Stimulated activated naive CD8-positive, alpha-beta T cell treated with anti-CD3 and anti-CD28 coated beads, Interleukin-15, amount 100 ng/mL, for 72 hours (primary cell): Measurements from ENCODE around the gene VCX2.
"Not testable (repeated sequence)": the region's sequence is repeated elsewhere in the genome, so short reads cannot be mapped to it uniquely, and the experiment has no call there.

Source experiments
- ATAC-seq: fragments of 150-1000 bp; cut with Tn5 transposase; 2 replicates; pipeline ENCODE4 v1.10.0; 2021; ENCODE audit warnings: mild to moderate bottlenecking, moderate library complexity
- DNase-seq, 2 donors: peaks; one replicate each; pipeline ENCODE4 v3.0.0; 2021 to 2022
- H3K27ac Mint-ChIP-seq, 2 donors: one replicate each; pipeline ENCODE4 v1.8.0; 2022; ENCODE audit warnings: mild to moderate bottlenecking in 2 of 2, mixed read lengths in 2 of 2, moderate library complexity in 2 of 2
- H3K27me3 Mint-ChIP-seq: one replicate; pipeline ENCODE4 v1.8.0; 2022; ENCODE audit warnings: mixed read lengths
- H3K4me1 Mint-ChIP-seq: one replicate; pipeline ENCODE4 v1.8.0; 2022; ENCODE audit warnings: mild to moderate bottlenecking, mixed read lengths
- H3K4me3 Mint-ChIP-seq, 2 donors: one replicate each; pipeline ENCODE4 v1.8.0; 2022; ENCODE audit warnings: mild to moderate bottlenecking in 2 of 2, mixed read lengths in 2 of 2, moderate library complexity in 1 of 2
- H3K9me3 Mint-ChIP-seq, 2 donors: one replicate each; pipeline ENCODE4 v1.8.0; 2022; ENCODE audit warnings: mixed read lengths in 2 of 2

The VCX2 gene

GRCh38 chrX:8171169-8171568 is at the start of gene VCX2:
VCX2 (minus strand) TSS chrX:8171267; CDS start chrX:8170643, 624 bp downstream.
- not testable (repeated sequence) for ATAC-seq, H3K27ac Mint-ChIP-seq, H3K4me3 Mint-ChIP-seq, H3K9me3 Mint-ChIP-seq, DNase-seq, H3K4me1 Mint-ChIP-seq, H3K27me3 Mint-ChIP-seq

- ATAC-seq (no peak), DNase-seq (no peak)
- no peaks in the 10 kb centered on the region for H3K4me1 Mint-ChIP-seq
- H3K9me3 Mint-ChIP-seq, result no peaks in the 10 kb centered on the region
- no peak overlapping the region for H3K27ac Mint-ChIP-seq
- no peaks in the 10 kb centered on the region for H3K27me3 Mint-ChIP-seq
- H3K4me3 Mint-ChIP-seq, result no peak overlapping the region
Observed at GRCh38 chrX:8204943-8205342, 33.9 kb upstream of the VCX2 start.

GRCh38 chrX:8204169-8204935 is 33.3 kb upstream of the VCX2 start:
- H3K4me1 Mint-ChIP-seq, result no peaks in the 10 kb centered on the region
- DNase-seq (no peak), ATAC-seq (no peak)
- H3K27ac Mint-ChIP-seq, result no peak overlapping the region
- H3K4me3 Mint-ChIP-seq, result no peak overlapping the region
- H3K9me3 Mint-ChIP-seq, result no peaks in the 10 kb centered on the region
- H3K27me3 Mint-ChIP-seq, result no peaks in the 10 kb centered on the region

- Mint-ChIP-seq H3K9me3 (no peaks in the 10 kb centered on the region), H3K27ac (no peak overlapping the region), H3K27me3 (no peaks in the 10 kb centered on the region), H3K4me3 (no peak overlapping the region), H3K4me1 (no peaks in the 10 kb centered on the region)
- DNase-seq (no peak), ATAC-seq (no peak)
Observed at GRCh38 chrX:8201896-8202331, 30.8 kb upstream of the VCX2 start.

- no peak overlapping the region for H3K27ac Mint-ChIP-seq
- no peak overlapping the region for H3K4me3 Mint-ChIP-seq
- H3K4me1 Mint-ChIP-seq, result no peaks in the 10 kb centered on the region
- no peak for DNase-seq
- no peaks in the 10 kb centered on the region for H3K27me3 Mint-ChIP-seq
- ATAC-seq, result no peak
- H3K9me3 Mint-ChIP-seq, result no peaks in the 10 kb centered on the region
Observed at GRCh38 chrX:8196776-8197175, 25.7 kb upstream of the VCX2 start.

GRCh38 chrX:8194216-8194615 is 23.1 kb upstream of the VCX2 start:
- ATAC-seq (no peak), DNase-seq (no peak)
- Mint-ChIP-seq H3K27me3 (no peaks in the 10 kb centered on the region), H3K9me3 (peaks cover 0 to 4% of the 10 kb centered on the region in 2 donors), H3K27ac (no peak overlapping the region), H3K4me3 (no peak overlapping the region), H3K4me1 (no peaks in the 10 kb centered on the region)

- DNase-seq, result no peak
- Mint-ChIP-seq H3K27me3 (no peaks in the 10 kb centered on the region), H3K4me3 (no peak overlapping the region), H3K9me3 (peaks cover 0 to 6% of the 10 kb centered on the region in 2 donors), H3K27ac (no peak overlapping the region), H3K4me1 (no peaks in the 10 kb centered on the region)
- no peak for ATAC-seq
Observed at GRCh38 chrX:8192276-8192675, 21.2 kb upstream of the VCX2 start.

GRCh38 chrX:8191022-8191421 is 20.0 kb upstream of the VCX2 start:
- no peak overlapping the region for H3K4me3 Mint-ChIP-seq
- ATAC-seq (no peak), DNase-seq (no peak)
- no peak overlapping the region for H3K27ac Mint-ChIP-seq
- peaks cover 0 to 6% of the 10 kb centered on the region in 2 donors for H3K9me3 Mint-ChIP-seq
- no peaks in the 10 kb centered on the region for H3K4me1 Mint-ChIP-seq
- H3K27me3 Mint-ChIP-seq, result no peaks in the 10 kb centered on the region

GRCh38 chrX:8190341-8190830 is 19.3 kb upstream of the VCX2 start:
- Mint-ChIP-seq H3K9me3 (peaks cover 0 to 6% of the 10 kb centered on the region in 2 donors), H3K4me1 (no peaks in the 10 kb centered on the region), H3K27me3 (no peaks in the 10 kb centered on the region), H3K4me3 (no peak overlapping the region), H3K27ac (no peak overlapping the region)
- no peak for ATAC-seq
- no peak for DNase-seq

- peaks cover 0 to 6% of the 10 kb centered on the region in 2 donors for H3K9me3 Mint-ChIP-seq
- no peak overlapping the region for H3K4me3 Mint-ChIP-seq
- H3K4me1 Mint-ChIP-seq, result no peaks in the 10 kb centered on the region
- ATAC-seq, result no peak
- H3K27me3 Mint-ChIP-seq, result no peaks in the 10 kb centered on the region
- no peak for DNase-seq
- no peak overlapping the region for H3K27ac Mint-ChIP-seq
Observed at GRCh38 chrX:8189096-8189830, 18.2 kb upstream of the VCX2 start.

GRCh38 chrX:8183346-8183745 is 12.3 kb upstream of the VCX2 start:
- no peaks in the 10 kb centered on the region for H3K4me1 Mint-ChIP-seq
- DNase-seq (no peak), ATAC-seq (no peak)
- H3K9me3 Mint-ChIP-seq, result no peaks in the 10 kb centered on the region
- H3K27ac Mint-ChIP-seq, result no peak overlapping the region
- no peak overlapping the region for H3K4me3 Mint-ChIP-seq
- H3K27me3 Mint-ChIP-seq, result no peaks in the 10 kb centered on the region

- Mint-ChIP-seq H3K27ac (no peak overlapping the region), H3K4me3 (no peak overlapping the region), H3K9me3 (no peaks in the 10 kb centered on the region), H3K27me3 (no peaks in the 10 kb centered on the region), H3K4me1 (no peaks in the 10 kb centered on the region)
- no peak for DNase-seq
- no peak for ATAC-seq
Observed at GRCh38 chrX:8179656-8180055, 8.6 kb upstream of the VCX2 start.

- H3K27me3 Mint-ChIP-seq, DNase-seq, H3K4me3 Mint-ChIP-seq, H3K27ac Mint-ChIP-seq, H3K4me1 Mint-ChIP-seq, ATAC-seq: not testable (repeated sequence)
- peaks cover 7 to 19% of the 10 kb centered on the region in 2 donors for H3K9me3 Mint-ChIP-seq
Observed at GRCh38 chrX:8154011-8154410, 17.1 kb downstream of the VCX2 start.

- H3K4me1 Mint-ChIP-seq, result no peaks in the 10 kb centered on the region
- peaks cover 10 to 27% of the 10 kb centered on the region in 2 donors for H3K9me3 Mint-ChIP-seq
- no peaks in the 10 kb centered on the region for H3K27me3 Mint-ChIP-seq
- no peak overlapping the region for H3K4me3 Mint-ChIP-seq
- DNase-seq, result no peak
- H3K27ac Mint-ChIP-seq, result no peak overlapping the region
- ATAC-seq, result no peak
Observed at GRCh38 chrX:8147226-8147625, 23.8 kb downstream of the VCX2 start.

- H3K9me3 Mint-ChIP-seq, result peaks cover 4 to 13% of the 10 kb centered on the region in 2 donors
- no peak for DNase-seq
- H3K4me1 Mint-ChIP-seq, result no peaks in the 10 kb centered on the region
- H3K27me3 Mint-ChIP-seq, result no peaks in the 10 kb centered on the region
- no peak overlapping the region for H3K4me3 Mint-ChIP-seq
- ATAC-seq, result no peak
- H3K27ac Mint-ChIP-seq, result no peak overlapping the region
Observed at GRCh38 chrX:8144925-8145324, 26.1 kb downstream of the VCX2 start.

GRCh38 chrX:8141896-8142295 is 29.2 kb downstream of the VCX2 start:
- no peak overlapping the region for H3K4me3 Mint-ChIP-seq
- H3K4me1 Mint-ChIP-seq, result no peaks in the 10 kb centered on the region
- H3K9me3 Mint-ChIP-seq, result peaks cover 4 to 7% of the 10 kb centered on the region in 2 donors
- DNase-seq (no peak), ATAC-seq (no peak)
- H3K27me3 Mint-ChIP-seq, result no peaks in the 10 kb centered on the region
- H3K27ac Mint-ChIP-seq, result no peak overlapping the region
